ENCODE results near the gene COBL.

DNA sequence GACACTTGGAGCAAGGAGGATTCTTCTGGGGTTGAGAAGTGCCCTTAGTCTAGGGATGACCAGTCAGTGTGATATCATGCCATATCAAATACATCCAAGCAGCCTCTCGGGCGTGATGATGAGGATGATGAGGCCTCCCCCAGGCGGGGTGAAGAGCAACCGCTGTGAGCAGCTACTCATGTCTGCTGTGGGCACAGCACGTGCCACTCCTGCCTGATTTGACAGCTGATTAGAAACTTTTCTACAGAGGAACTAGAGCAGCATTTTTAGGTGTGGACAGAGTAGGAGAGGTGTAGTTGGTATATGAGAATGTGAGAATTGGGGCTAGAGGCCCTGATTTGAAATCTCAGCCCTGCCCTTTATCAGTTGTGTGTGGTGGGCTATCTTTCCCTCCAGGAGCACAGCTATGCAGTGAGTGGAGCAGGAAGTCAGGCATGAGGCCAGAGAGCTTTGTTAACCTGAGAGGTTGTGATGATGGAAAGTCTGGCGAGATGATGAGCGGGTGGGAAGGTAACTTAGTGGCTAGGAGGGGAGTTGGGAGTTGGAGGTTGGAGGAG, 49.6 kb upstream of the COBL start:
- TF ChIP-seq POLR2AphosphoS5 (IDR thresholded peaks at IDR 0.05; ENCODE audit: low read depth, low read length): no peak
- TF ChIP-seq TAF1 (IDR thresholded peaks at IDR 0.05; ENCODE audit: low read depth, low read length): no peak
- no peak for TF ChIP-seq POLR2A (IDR thresholded peaks at IDR 0.05; ENCODE audit: low read depth, low read length)
- TF ChIP-seq POU2F2 (IDR thresholded peaks at IDR 0.05; ENCODE audit: low read depth, low read length): no peak
- no peak for TF ChIP-seq SPI1 (IDR thresholded peaks at IDR 0.05; ENCODE audit: low read depth, low read length)
- TF ChIP-seq PAX5 (IDR thresholded peaks at IDR 0.05; ENCODE audit: insufficient read depth, low read length, severe bottlenecking): no peak
